ENCODE results near the gene PITX1.

DNA sequence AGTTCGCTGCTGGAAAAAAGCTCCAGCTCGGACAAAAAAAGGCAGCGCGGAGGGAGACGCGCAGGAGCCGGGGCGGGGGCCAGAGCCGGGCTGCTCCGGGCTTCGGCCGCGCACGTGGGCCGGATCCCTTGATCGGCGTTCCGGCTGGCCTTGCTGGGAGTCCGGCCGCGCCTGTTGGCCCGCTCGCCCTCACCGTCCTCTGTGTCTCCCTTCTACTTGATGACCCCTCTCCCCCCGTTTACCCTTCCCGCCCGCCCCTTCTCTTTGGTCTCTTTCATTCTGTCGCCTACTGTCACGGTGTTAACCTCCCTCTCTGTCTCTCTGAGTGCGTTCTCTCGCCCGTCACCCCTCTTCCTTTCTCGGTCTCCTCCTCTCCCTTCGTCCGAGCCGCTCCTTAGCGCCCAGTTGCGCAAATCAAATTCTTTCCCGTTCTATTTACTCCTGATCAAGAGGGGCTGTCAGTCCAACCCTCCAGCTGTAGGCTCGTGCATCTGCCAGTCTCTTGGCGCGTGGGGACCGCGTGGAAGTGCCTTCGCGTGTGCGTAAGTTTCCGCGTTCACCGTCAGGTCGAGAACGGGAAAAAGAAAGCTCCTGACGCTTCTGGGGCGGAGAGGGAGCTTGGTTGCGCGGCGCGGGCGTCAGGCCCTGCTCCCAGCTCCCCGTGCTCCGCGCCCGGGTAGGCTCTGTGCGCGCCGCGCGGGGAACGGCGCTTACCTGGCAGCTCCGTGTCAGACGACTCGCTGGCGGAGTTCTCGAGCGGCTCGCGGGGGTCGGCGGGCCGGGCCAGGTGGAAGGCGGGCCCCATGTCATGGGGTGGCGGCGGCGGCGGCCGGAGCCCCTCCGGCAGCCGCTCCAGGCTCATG, 798 bp downstream of the PITX1 start:
- peak; percentile 72 for TF ChIP-seq SUZ12 (IDR thresholded peaks at IDR 0.05; ENCODE audit: extremely low read depth, insufficient read depth, insufficient read length)
- no peak for TF ChIP-seq YY1 (IDR thresholded peaks at IDR 0.05; ENCODE audit: insufficient read depth, insufficient read length)
